Hepatocyte (in vitro differentiated cells): ENCODE measurements around the gene LEKR1. TPM values are rescaled to one million over a fixed set of nuclear protein-coding genes. Genes with fewer than 3 reads are reported as not detected.

ENCODE experiments used
- DNase-seq: peaks from one replicate; pipeline ENCODE4 v3.0.0-alpha.2; 2016; ENCODE audit warnings: low spot score
- H2AFZ ChIP-seq: fragments of 200-600 bp; sonication (generic); 2 replicates; pipeline ENCODE4 v1.6.0; 2016; ENCODE audit warnings: antibody characterized with exemption, mild to moderate bottlenecking
- H3K27ac ChIP-seq: fragments of 200-600 bp; sonication (generic); 2 replicates; pipeline ENCODE4 v1.5.1; 2016; ENCODE audit warnings: mild to moderate bottlenecking
- H3K27me3 ChIP-seq: fragments of 200-600 bp; sonication (generic); 2 replicates; pipeline ENCODE4 v1.6.1; 2016
- H3K36me3 ChIP-seq: fragments of 200-600 bp; sonication (generic); replicated peaks from 2 replicates; pipeline ENCODE4 v1.5.1; 2016; ENCODE audit warnings: low read depth; ENCODE audit not compliant: insufficient read depth
- H3K4me1 ChIP-seq: fragments of 200-600 bp; sonication (generic); 2 replicates; pipeline ENCODE4 v1.5.1; 2016; ENCODE audit warnings: mild to moderate bottlenecking, moderate library complexity; ENCODE audit not compliant: insufficient read depth
- H3K4me2 ChIP-seq: fragments of 200-600 bp; sonication (generic); 2 replicates; pipeline ENCODE4 v1.6.0; 2016
- H3K4me3 ChIP-seq: fragments of 200-600 bp; sonication (generic); 2 replicates; pipeline ENCODE4 v1.5.1; 2016; ENCODE audit warnings: mild to moderate bottlenecking
- H3K79me2 ChIP-seq: fragments of 200-600 bp; sonication (generic); 2 replicates; pipeline ENCODE4 v1.6.0; 2017; ENCODE audit warnings: mild to moderate bottlenecking
- H3K9me2 ChIP-seq: fragments of 200-600 bp; sonication (generic); replicated peaks from 2 replicates; pipeline ENCODE4 v1.6.0; 2017; ENCODE audit warnings: mild to moderate bottlenecking; ENCODE audit not compliant: insufficient read depth
- H3K9me3 ChIP-seq: fragments of 200-600 bp; sonication (generic); 2 replicates; pipeline ENCODE4 v1.5.1; 2016; ENCODE audit warnings: low read depth, mild to moderate bottlenecking
- H4K20me1 ChIP-seq: fragments of 200-600 bp; sonication (generic); 2 replicates; pipeline ENCODE4 v1.6.0; 2016; ENCODE audit warnings: mild to moderate bottlenecking; ENCODE audit not compliant: insufficient read depth, poor library complexity, severe bottlenecking
- EZH2 ChIP-seq: fragments of 200-600 bp; sonication (generic); IDR thresholded peaks from 2 replicates; pipeline ENCODE4 v1.6.1; 2016; ENCODE audit warnings: antibody characterized with exemption, mild to moderate bottlenecking, borderline replicate concordance
- EZH2phosphoT487 ChIP-seq: fragments of 200-600 bp; sonication (generic); IDR thresholded peaks from one replicate; pipeline ENCODE4 v1.6.1; 2018; ENCODE audit warnings: antibody characterized with exemption, mild to moderate bottlenecking, low read depth, moderate library complexity; ENCODE audit not compliant: unreplicated experiment, severe bottlenecking
- WGBS: methylation state at CpG from one replicate; pipeline ENCODE4 v1.1.6; 2016; ENCODE audit warnings: low lambda C conversion rate; ENCODE audit errors: missing lambda C conversion rate; 5-methylcytosine and 5-hydroxymethylcytosine counted together
- polyA plus RNA-seq: library from polyadenylated mRNA; unstranded; fragments of >200 nt; fragmentation: Nextera tagmentation; extraction: Ambion mirVana; gene quantifications from 2 replicates; pipeline ENCODE4 v1.2.1, GENCODE V29; 2016
- total RNA-seq: library from RNA; depleted of rRNA; stranded (reverse); fragments of >200 nt; gene quantifications from 2 replicates; pipeline ENCODE4 v1.2.3, GENCODE V29; 2014
- TF ChIP-seq, protein P1 (sequence below): fragments of 200-600 bp; sonication (generic); IDR thresholded peaks from 2 replicates; pipeline ENCODE4 v1.5.1; 2016; ENCODE audit warnings: antibody characterized with exemption, mild to moderate bottlenecking; ENCODE audit not compliant: poor library complexity

The LEKR1 gene
- total and polyA plus RNA-seq, 2 experiments from 2014 or later, result 1.1 to 2.1 TPM

DNA sequence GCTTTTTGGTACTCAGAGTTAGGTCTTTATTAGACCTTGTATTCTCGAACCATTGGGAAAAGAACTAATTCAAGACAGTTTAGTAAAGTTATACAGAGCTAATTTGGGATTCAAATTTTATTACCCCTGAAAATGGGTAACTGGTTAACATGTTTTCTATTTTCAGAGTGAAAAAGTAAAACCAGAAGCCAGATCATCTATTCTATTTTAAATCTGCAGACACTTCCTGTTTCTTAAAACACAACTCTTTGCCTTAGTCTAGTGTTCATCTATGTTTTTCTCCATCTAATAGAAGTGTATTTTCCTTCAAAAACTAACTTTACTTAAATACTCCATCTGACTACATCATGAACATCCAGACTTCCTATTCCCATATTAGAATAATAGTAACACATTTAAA is 220.4 kb downstream of the LEKR1 start:
- H3K27me3 ChIP-seq, result no peaks in the 10 kb centered on the region
- H3K36me3 ChIP-seq, result no peaks in the 10 kb centered on the region
- no peaks in the 10 kb centered on the region for H4K20me1 ChIP-seq
- 93% methylated on average over 1 of the region's 1 CpG for WGBS
- H2AFZ ChIP-seq, result no peak overlapping the region
- H3K4me2 ChIP-seq, result no peak overlapping the region
- no peaks in the 10 kb centered on the region for H3K9me2 ChIP-seq
- H3K27ac ChIP-seq, result no peak overlapping the region
- no peaks in the 10 kb centered on the region for H3K4me1 ChIP-seq
- no peaks in the 10 kb centered on the region for H3K79me2 ChIP-seq
- no peak for DNase-seq
- H3K4me3 ChIP-seq, result no peak overlapping the region
- no peak for TF ChIP-seq EZH2phosphoT487
- TF ChIP-seq, protein P1, sequence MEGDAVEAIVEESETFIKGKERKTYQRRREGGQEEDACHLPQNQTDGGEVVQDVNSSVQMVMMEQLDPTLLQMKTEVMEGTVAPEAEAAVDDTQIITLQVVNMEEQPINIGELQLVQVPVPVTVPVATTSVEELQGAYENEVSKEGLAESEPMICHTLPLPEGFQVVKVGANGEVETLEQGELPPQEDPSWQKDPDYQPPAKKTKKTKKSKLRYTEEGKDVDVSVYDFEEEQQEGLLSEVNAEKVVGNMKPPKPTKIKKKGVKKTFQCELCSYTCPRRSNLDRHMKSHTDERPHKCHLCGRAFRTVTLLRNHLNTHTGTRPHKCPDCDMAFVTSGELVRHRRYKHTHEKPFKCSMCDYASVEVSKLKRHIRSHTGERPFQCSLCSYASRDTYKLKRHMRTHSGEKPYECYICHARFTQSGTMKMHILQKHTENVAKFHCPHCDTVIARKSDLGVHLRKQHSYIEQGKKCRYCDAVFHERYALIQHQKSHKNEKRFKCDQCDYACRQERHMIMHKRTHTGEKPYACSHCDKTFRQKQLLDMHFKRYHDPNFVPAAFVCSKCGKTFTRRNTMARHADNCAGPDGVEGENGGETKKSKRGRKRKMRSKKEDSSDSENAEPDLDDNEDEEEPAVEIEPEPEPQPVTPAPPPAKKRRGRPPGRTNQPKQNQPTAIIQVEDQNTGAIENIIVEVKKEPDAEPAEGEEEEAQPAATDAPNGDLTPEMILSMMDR, result no peak
- TF ChIP-seq EZH2, result no peak
- H3K9me3 ChIP-seq, result no peaks in the 10 kb centered on the region

DNA sequence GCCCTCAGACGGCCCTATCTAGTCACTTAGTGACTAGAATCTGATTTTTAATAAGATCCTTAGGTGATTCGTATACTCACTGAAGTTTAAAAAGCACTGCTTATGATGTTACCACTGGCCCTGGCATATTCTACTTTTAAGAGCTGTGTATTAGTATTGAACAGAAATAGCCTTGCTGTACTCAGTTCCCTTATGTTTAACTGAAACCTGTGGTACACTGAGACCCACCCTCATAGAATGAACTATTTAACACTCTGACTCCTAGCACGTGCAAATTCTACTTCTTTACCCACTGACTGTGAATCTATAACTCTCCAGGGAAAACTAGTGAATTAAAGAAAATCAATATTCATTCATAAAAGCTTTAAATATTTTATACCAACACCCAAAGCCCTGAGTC is 224.9 kb downstream of the LEKR1 start:
- Histone ChIP-seq H4K20me1 (no peaks in the 10 kb centered on the region), H3K4me1 (no peaks in the 10 kb centered on the region), H3K9me3 (no peaks in the 10 kb centered on the region), H3K4me2 (no peak overlapping the region), H3K79me2 (no peaks in the 10 kb centered on the region), H3K27me3 (no peaks in the 10 kb centered on the region), H3K9me2 (no peaks in the 10 kb centered on the region), H3K27ac (no peak overlapping the region), H3K36me3 (no peaks in the 10 kb centered on the region), H3K4me3 (no peak overlapping the region), H2AFZ (no peak overlapping the region)
- WGBS, result 89% methylated on average over 3 of the region's 3 CpGs
- TF ChIP-seq, protein P1, result no peak
- TF ChIP-seq EZH2phosphoT487, result no peak
- TF ChIP-seq EZH2, result no peak
- DNase-seq, result no peak

DNA sequence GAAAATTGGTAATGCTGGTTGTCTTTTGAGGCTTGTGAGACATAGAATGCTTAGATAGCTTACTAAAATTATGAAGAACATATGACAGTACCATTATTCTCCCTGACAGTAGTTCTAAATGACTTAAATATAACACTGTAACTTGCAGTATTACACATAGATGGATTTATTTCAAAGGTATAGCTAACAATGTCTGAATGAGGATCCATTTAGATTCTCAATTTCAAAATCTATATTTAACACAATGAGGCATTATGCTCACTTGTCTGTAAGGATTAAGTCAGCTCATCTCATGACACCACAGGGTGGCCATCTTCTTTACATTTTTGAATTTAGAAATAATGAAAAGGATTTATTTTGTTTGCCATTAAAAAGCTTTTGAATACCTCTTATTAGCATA is 225.4 kb downstream of the LEKR1 start:
- TF ChIP-seq EZH2 (no peak), EZH2phosphoT487 (no peak)
- TF ChIP-seq, protein P1, result no peak
- no peaks in the 10 kb centered on the region for H4K20me1 ChIP-seq
- H3K9me2 ChIP-seq, result no peaks in the 10 kb centered on the region
- no peak overlapping the region for H3K27ac ChIP-seq
- DNase-seq, result no peak
- H2AFZ ChIP-seq, result no peak overlapping the region
- no peaks in the 10 kb centered on the region for H3K9me3 ChIP-seq
- no peaks in the 10 kb centered on the region for H3K4me1 ChIP-seq
- no peaks in the 10 kb centered on the region for H3K79me2 ChIP-seq
- H3K36me3 ChIP-seq, result no peaks in the 10 kb centered on the region
- no peaks in the 10 kb centered on the region for H3K27me3 ChIP-seq
- H3K4me3 ChIP-seq, result no peak overlapping the region
- H3K4me2 ChIP-seq, result no peak overlapping the region

DNA sequence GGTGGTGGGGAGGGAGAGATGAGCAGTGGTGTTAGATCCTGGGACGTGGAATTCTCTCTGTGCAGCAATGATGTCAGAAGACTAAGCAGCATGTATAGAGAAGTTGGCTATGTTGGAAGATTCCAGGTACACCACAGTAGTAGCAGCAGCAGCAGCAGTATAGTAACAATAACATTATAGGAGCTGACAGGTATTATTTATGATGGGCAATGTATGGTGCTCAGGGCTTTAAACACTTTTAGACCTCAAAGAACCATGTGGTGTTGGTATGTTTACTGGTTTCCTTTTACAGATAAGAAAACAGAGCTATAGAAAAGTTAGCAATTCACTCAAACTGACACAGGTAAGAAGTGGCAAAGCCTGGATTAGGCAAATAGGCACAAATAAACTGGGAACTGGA is 229.9 kb downstream of the LEKR1 start:
- H3K36me3 ChIP-seq, result no peaks in the 10 kb centered on the region
- no peaks in the 10 kb centered on the region for H3K27me3 ChIP-seq
- TF ChIP-seq, protein P1, result no peak
- no peak for TF ChIP-seq EZH2
- H3K27ac ChIP-seq, result no peak overlapping the region
- no peaks in the 10 kb centered on the region for H3K9me2 ChIP-seq
- no peak overlapping the region for H3K4me3 ChIP-seq
- no peak for DNase-seq
- H2AFZ ChIP-seq, result no peak overlapping the region
- H3K9me3 ChIP-seq, result no peaks in the 10 kb centered on the region
- H3K4me1 ChIP-seq, result no peaks in the 10 kb centered on the region
- H4K20me1 ChIP-seq, result no peaks in the 10 kb centered on the region
- WGBS, result 69% methylated on average over 1 of the region's 1 CpG
- no peaks in the 10 kb centered on the region for H3K79me2 ChIP-seq
- H3K4me2 ChIP-seq, result no peak overlapping the region
